GM21737 (cell line): ENCODE results near the gene NEDD9.

Source experiments
- ATAC-seq: cut with Tn5 transposase; IDR thresholded peaks from one replicate; pipeline ENCODE4 v1.9.1; 2021; ENCODE audit warnings: mild to moderate bottlenecking, moderate library complexity; ENCODE audit not compliant: unreplicated experiment

Gene NEDD9, protein sequence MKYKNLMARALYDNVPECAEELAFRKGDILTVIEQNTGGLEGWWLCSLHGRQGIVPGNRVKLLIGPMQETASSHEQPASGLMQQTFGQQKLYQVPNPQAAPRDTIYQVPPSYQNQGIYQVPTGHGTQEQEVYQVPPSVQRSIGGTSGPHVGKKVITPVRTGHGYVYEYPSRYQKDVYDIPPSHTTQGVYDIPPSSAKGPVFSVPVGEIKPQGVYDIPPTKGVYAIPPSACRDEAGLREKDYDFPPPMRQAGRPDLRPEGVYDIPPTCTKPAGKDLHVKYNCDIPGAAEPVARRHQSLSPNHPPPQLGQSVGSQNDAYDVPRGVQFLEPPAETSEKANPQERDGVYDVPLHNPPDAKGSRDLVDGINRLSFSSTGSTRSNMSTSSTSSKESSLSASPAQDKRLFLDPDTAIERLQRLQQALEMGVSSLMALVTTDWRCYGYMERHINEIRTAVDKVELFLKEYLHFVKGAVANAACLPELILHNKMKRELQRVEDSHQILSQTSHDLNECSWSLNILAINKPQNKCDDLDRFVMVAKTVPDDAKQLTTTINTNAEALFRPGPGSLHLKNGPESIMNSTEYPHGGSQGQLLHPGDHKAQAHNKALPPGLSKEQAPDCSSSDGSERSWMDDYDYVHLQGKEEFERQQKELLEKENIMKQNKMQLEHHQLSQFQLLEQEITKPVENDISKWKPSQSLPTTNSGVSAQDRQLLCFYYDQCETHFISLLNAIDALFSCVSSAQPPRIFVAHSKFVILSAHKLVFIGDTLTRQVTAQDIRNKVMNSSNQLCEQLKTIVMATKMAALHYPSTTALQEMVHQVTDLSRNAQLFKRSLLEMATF

DNA sequence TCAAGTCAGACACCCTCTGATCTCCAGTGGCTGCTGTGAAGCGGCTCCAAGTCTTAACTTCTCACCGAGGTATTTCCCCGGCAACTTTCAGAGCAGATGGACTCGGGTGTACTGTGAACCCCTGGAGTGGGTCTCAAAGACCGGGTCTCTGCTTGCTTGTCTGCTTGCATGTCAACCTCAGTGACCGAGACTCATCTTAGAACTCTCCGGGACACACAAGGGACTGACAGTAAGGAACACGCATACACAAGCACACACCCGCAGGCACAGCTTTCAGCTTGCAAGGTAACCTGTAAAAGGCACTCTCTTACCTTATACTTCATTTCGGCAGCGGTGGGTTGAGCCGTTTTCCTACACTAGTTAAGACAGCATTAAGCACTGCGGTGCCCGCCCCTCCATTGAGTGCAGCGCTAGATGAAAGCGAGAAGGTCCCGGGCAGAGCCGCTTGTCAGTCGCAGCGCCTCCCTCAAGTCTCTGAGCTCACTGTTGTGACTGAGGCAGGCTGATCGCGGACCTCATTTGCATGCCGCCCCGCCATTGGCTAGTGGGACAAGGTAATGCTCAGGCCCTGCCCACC, at the start of gene NEDD9:
Gene NEDD9, minus strand, starts transcription at position 476 of the 577 bp plus-strand sequence. Its CDS starts 153 bp downstream, at position 323.
- ATAC-seq, result peak; percentile 98

DNA sequence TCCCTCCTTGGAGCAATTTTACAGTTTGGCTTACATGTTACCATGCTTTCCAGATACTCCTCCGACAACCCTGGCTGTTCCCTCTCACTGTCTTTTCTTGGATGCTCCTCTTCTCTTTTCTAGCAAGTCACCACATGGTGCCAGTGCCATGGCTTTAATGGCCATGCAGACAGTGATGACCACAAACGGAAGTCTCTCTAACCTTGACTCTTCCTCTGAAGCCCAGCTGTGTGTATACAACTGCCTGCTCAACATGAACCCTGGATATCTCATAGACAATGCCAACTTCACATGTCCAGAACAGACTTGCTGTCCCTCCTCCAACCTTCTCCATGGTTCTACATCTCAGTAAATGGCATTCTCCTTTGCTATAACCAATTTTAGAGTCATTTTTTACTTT, 49.8 kb upstream of the NEDD9 start:
- no peak for ATAC-seq

DNA sequence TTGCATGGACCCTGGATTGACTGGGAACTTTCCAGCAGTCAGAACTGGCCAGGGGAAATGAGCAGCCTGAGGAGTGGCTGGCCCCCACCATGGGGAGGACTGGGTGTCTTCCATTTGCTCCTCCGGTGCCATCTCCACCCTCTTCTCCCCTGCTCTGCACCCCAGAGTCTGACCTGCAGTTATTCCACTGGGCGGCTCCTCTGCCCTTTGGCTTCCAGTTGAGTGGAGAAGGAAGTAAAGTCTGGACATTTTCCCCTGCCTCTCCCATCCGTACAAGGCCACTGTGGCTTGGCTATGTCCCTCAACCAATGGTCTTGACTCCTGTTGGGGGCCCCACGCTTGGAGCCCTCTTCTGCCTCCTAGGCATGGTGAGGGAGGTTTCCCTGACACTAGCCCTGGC, 47.9 kb upstream of the NEDD9 start:
- no peak for ATAC-seq

DNA sequence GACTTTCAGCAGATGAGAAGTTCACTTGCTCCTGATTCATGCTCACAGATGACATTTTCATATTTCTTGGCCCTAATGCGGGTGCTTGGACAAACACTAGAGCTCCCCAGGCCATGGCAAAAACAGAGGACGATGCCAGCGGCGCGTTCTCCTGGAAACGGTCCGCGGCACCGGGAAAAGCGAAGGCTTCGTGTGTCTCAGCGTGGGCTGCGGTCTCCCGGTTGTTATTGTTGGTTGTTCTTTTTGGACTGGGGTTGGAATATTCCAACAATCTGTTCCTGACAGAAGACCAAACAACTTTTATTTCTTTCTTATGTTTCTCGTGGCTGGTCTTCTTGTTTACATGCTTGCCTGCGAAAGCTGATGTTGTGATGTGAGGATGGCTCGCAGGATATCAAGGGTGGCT, 46.8 kb upstream of the NEDD9 start:
- no peak for ATAC-seq

DNA sequence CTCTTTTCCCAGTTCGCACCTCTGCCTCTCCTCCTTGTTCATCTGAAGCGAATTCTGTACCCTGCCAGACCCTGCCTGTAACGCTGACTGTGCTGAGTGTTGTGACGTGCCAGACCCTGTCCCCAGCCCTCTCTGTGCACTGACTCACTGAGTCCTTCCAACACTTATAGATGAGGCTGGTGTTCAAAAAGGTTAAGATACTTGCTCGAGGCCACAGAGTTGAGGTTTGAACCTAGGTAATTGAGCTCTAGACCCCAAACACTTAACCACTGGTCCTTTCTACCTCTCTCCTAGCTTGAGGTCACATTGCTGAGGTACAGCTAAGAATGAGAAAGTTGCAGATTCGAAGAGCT, 45.7 kb upstream of the NEDD9 start:
- ATAC-seq, result no peak

DNA sequence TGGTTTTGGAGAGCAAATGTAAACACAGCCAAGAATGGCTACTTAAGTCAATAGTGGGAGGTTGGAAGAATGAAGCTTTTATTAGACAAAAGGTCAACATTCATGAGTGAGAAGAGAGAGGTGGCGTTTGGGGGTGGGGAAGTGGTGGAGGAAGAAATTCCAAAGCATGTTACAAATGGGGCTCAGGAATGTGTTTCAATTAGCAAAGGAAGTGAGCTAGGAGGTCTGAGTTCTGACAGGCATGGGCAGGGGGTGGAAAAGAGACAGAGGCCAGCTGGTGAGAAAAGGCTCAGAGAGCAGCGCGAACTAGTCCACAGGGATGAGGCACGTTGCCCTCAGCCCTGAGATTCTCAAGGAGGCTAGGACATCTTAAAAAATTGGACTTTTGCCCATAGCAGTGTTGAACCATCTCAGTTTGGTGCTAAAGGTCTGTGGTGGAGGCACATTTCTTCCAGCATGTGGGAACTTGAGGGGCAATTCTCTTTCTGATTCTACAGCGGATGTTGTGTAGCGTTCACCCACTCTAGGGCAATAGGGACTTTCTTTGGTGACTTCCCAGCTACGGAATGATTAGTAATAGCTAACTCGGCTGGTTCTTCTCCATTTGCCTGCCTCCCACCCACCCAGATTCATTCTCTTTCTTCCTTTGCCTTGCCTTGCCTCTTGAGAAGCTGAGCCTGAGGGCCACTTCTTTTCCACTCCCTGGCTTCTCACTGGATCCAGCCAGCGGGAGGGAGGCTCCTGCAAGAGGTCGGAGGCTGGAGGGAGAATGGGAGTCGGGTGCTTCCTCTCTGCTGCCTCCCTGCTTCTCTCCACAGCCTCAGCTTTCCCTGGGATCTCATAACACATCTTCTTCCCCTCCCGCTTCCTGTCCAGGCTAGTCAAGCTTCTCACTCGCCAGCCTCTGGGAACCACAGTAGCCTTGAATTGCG, 45.1 kb upstream of the NEDD9 start:
- ATAC-seq, result peak; percentile 39

DNA sequence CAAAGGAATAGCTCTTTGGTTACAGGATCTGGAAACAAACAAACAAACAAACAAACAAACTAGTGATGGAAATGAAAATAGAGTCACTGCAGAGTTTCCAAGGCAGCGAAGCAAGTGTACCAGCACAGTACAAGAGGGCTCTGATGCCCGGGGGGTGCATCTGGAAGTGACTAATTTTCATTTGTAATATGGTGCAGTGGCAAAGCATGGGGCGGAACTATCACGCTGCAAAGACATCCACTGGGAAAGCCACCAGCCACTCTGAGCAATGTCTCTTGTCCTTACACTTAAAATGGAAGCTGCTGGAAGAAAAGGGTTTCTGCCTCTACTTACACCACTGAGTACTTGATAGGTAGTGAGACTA, 44.4 kb upstream of the NEDD9 start:
- ATAC-seq, result no peak

DNA sequence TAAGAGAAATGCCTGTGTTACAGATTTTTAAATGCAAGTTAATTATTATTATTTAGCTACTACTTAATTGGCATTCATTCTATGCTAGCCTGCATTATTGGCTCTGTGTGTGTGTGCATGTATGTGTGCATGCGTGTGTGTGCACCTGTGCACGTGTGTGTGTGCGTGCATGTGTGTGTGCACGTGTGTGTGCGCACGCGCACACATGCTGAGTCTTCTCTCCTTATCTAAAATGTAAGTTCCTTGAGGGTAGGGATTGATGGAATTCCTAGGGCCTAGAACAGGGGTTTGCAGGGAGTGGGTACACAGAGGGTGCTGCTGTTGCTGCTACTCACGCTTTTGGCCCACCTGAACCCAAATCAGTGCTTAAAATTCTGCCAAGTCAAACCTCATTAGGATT, 43.8 kb upstream of the NEDD9 start:
- no peak for ATAC-seq

DNA sequence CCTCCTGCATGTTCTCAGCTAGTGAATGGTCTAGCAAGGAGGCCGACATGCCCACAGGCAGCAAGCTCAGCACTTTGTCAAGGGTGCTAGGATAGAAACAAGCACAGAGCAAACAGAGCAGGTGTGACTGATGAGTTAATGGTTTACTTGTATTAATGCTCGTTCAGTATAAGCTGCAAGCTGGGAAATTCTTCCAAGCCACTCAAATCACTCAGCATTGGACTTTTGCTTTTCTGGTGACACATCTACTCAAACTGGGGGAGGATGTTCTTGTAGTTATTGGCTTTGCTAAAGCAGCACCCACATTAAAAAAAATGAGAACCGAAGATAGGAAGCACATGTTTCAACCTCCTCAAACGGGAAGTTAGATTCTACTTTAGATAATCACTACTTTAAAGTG, 43.1 kb upstream of the NEDD9 start:
- ATAC-seq, result peak; percentile 86

DNA sequence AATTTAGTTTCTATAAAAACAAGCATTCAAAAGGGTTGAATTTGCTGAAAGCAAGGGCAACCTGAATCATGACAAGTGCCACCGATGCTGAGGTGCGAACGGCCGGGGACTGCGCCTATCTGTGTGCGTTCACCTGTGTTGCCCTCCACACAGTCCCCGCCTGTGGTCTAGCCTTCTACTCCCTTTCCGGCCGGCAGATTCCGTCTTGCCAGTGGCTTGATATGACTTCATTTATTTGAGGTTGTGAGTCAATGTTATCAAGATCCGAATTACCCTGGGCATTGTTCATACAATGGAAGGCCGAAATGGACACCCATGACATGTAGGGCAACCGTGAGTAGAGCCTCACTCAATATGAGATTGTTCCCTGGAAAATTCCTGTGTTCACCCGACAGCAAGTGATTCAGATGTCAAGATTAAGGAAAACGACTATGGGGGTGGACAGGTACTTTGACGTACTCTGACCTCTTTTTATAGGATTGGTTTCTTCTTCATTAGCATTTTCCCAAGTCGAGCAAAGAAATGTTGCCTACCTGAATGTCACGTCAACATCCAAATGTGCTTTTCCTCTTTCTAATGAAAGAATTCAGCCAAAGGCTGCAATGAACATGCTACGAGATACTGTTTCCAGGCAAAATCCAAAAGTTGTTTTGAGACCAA, 41.1 kb upstream of the NEDD9 start:
- ATAC-seq, result no peak

DNA sequence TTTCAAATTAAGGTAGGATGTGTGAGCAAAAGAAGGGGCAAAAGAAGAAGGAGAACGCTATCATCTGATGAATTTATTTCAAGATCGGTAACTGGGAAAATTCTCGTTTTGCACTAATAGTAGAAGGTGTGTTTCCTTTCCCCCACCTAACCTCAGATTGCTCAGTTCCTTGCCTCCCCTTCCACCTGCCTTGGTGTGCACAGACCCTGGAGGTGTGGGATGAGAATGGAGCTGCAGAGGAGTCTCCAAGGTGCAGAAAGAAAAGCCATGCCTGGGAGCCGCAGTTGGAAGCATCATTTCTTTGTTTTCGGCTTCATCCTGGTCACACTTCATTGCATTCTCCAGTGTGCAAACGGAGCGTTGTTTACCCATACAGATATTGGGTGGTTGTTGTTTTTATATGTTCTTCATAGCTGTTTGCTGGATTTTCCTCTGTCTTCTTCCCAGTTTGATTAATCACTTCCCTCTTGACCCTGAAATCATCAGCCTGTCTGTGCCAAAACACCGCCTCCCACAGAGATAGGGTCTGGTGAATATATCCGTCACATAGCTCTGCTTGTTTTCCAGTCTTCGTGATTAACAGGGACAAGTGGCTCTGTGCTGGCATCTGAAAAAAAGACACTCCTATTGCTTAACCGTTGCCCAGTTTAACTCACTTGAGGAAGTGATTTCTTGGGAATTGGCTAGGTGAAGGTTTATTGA, 40.2 kb upstream of the NEDD9 start:
- no peak for ATAC-seq

DNA sequence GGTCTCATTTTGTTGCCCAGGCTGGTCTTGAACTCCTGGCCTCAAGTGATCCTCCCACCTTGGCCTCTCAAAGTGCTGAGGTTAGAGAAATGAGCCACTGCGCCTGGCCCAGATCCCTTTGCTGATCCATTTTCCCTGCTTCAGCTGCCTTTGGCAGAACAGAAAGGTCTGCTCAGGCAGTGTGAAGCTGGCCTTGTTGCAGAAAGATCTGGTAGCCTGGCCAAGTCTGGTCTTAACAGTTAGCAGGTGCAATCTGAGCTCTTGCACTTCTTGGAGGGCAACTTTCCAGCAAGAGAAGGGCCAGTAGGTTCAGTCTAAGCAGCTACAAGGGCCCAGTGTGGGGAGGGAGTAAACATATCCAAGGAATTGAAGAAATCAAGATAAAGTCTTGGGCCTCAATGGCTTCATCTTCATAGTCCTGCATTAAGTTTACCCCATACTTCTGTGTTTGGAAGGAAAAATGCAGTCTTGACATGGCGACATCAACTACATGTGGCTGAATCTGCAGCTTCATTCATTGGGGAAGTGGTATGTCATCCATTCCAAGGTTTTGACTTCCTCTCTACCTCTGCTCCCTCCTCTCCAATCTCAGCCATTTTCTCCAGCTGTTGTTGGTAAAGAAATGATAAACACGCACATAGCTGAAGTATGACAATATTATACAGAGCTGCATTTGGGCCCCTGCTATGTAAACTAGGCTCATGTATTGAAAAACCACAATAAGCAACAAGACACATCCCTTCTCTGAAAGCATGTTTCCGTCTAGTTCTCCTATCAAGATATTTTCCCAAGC, 39.0 kb upstream of the NEDD9 start:
- ATAC-seq, result no peak

DNA sequence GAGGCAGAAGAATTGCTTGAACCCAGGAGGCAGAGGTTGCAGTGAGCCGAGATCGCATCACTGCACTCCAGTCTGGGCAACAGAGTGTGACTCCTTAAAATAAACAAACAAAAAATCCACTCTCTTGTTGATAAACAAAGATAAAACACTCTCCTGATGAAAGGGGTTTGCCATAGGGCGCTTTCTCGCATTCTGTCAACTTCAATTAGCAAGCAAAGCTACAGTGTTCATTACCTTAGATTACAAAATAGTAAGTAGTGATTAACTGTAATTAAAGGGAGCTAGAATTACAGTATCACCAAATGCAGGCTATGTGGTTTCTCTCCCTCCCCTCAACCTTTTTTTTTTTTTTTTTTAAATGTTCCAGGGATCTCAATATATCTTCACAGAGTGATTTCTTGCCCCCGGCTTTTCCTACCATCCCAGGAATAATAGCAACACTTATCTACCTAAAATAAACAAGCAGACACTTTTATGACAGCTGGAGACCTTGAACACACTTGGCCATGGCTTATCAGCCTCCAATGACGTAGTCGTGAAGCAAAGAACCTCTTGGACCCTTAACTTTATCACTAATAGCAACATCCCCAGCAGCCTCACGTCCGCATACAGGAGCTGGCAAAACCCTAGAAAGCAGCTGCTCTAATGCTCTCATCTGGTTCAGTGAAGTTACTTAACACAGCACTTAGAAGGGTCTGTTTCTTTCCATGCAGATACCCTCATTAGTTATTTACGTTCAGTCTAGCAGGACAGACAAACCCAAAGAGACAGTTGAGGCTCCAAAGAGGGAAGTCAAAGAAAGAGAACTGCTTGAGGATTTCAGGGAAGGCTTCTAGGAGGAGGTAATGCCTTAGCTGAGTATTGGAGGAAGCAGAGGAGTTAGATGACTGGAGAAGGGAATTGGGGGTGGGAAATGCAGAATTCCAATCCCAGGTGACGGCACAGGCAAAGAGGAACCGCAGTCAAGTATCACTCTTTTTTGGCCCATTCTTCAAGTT, 37.9 kb upstream of the NEDD9 start:
- no peak for ATAC-seq

DNA sequence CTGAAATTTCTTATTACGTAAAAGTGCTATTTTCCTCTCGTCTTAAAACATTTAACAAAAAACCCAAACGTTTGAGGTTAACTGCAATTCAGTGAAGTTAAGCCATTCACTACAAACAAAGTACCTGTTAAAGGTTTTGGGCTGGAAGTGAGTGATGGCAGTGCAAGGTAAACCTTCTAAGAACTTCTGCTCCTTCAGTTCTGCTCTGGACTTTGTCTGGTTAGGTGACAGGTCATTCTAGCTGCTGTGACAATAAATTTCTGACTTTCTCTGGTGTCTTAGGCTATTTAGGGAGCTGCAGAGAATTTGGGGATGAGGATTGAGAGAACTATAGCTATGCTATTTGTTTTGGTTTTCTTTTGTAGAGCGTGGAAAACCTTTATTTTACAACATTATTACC, 36.5 kb upstream of the NEDD9 start:
- ATAC-seq, result no peak

DNA sequence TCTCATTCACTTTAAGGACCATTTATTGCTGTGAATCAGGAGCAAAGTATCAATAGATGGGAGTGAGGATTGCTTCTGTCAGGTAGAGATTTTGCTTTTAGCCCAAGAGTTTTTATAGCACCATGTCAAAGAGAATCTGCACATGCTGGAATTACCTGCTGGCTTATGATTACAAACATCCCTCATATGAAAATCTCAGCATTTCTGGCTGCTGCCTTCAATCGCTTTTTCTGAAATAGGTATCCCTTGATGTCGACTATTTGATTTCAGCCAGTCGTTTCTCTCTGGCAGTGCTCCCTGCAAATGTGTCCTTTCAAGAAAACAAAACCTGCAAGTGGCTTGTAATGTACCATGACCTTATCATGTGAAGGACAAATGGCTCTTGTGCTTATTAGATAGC, 34.5 kb upstream of the NEDD9 start:
- ATAC-seq, result no peak

DNA sequence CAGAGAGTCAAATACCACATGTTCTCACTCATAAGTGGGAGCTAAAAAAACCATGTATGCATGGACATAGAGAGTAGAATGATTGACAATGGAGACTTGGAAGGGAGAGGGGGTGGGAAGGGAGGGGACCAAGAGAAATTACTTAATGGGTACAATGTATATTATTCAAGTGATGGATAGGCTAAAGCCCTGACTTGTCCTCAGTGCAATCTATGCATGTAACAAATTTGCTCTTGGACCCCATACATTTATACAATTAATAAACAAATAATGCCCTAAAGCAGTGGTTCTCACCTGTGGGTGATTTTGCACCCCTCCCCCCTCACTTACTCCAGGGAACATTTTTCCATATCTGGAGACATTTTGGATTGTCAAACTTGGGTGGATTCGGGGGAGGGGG, 33.5 kb upstream of the NEDD9 start:
- no peak for ATAC-seq

DNA sequence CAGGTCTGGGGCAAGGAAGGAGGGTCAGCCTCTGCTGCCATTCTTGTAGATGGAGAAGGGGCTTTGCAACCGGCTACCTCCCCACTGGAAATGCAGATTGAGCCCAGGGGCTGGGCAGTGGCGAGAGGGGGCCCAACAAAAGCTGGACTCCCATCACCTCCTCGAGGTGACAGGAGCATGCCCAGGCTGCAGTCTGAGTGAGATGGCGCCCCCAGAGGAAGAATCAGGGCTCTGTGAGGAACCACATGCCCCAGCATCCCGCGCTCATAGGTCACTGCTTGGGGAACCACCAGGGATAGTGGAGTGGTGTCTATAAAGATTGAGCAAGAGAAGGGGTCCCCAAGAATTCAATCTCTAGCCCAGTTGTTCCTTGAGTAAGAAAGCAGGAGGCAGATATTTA, 31.6 kb upstream of the NEDD9 start:
- ATAC-seq, result no peak

DNA sequence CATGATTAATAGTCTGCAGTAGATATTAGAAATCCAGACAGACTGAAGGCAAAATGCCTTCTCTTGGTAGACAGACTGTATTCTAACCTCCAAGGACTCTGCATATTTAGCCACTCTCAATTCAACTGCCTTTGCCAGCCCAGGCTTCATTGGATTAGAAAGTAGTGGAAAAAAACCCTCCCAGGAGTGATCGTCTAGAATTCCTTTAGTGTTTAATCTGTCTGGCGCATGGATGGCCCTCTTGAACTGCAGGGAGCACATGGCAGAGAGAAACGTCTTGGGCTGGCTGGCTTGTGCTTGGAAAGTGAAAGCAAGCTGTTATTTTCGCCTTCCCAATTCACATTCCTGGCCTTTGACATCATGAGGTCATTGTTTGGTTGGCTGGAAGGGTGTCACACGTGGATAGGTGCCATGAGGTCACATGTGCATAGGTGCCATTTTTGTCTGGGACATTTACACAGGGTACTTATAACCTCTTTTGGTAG, 30.9 kb upstream of the NEDD9 start:
- ATAC-seq, result no peak
